Activated CD8-positive, alpha-beta memory T cell treated with anti-CD3 and anti-CD28 coated beads for 1 hour (primary cell): Measurements from ENCODE around the gene TPRA1.
"Not testable (repeated sequence)": the region's sequence is repeated elsewhere in the genome, so short reads cannot be mapped to it uniquely, and the experiment has no call there.

ENCODE experiments used
- DNase-seq, 2 donors: peaks; one replicate each; pipeline ENCODE4 v3.0.0-alpha.2; 2020; ENCODE audit warnings: low read depth in 1 of 2; ENCODE audit errors: extremely low read depth in 1 of 2

The TPRA1 gene

GRCh38 chr3:127539366-127540060, 51.0 kb downstream of the TPRA1 start:
- no peak for DNase-seq

- no peak for DNase-seq
Measured at GRCh38 chr3:127538569-127538968, 52.0 kb downstream of the TPRA1 start.

GRCh38 chr3:127536830-127537812, 53.4 kb downstream of the TPRA1 start:
- DNase-seq = no peak

- no peak for DNase-seq
Measured at GRCh38 chr3:127535901-127536829, 54.4 kb downstream of the TPRA1 start.

GRCh38 chr3:127535106-127535785, 55.3 kb downstream of the TPRA1 start:
- no peak for DNase-seq

GRCh38 chr3:127534564-127534963, 56.0 kb downstream of the TPRA1 start:
- no peak for DNase-seq

- DNase-seq = no peak
Measured at GRCh38 chr3:127534161-127534451, 56.4 kb downstream of the TPRA1 start.

- DNase-seq = no peak
Measured at GRCh38 chr3:127532561-127533203, 57.9 kb downstream of the TPRA1 start.

- no peak for DNase-seq
Measured at GRCh38 chr3:127531821-127532220, 58.7 kb downstream of the TPRA1 start.

GRCh38 chr3:127530863-127531262, 59.7 kb downstream of the TPRA1 start:
- not testable (repeated sequence) for DNase-seq

- no peak for DNase-seq
Measured at GRCh38 chr3:127529346-127530188, 61.0 kb downstream of the TPRA1 start.

- DNase-seq = no peak
Measured at GRCh38 chr3:127525373-127525772, 65.2 kb downstream of the TPRA1 start.

GRCh38 chr3:127524296-127524896, 66.1 kb downstream of the TPRA1 start:
- DNase-seq = no peak
